Stimulated activated CD8-positive, alpha-beta memory T cell treated with anti-CD3 and anti-CD28 coated beads, Interleukin-12 subunit alpha, Interleukin-12 subunit beta, amount 100 ng/mL, for 24 hours (primary cell): ENCODE results near the gene PTPRO.

ENCODE experiments used
- DNase-seq: peaks from one replicate; pipeline ENCODE4 v3.0.0-alpha.2; 2020; ENCODE audit errors: extremely low read depth

Gene PTPRO

DNA sequence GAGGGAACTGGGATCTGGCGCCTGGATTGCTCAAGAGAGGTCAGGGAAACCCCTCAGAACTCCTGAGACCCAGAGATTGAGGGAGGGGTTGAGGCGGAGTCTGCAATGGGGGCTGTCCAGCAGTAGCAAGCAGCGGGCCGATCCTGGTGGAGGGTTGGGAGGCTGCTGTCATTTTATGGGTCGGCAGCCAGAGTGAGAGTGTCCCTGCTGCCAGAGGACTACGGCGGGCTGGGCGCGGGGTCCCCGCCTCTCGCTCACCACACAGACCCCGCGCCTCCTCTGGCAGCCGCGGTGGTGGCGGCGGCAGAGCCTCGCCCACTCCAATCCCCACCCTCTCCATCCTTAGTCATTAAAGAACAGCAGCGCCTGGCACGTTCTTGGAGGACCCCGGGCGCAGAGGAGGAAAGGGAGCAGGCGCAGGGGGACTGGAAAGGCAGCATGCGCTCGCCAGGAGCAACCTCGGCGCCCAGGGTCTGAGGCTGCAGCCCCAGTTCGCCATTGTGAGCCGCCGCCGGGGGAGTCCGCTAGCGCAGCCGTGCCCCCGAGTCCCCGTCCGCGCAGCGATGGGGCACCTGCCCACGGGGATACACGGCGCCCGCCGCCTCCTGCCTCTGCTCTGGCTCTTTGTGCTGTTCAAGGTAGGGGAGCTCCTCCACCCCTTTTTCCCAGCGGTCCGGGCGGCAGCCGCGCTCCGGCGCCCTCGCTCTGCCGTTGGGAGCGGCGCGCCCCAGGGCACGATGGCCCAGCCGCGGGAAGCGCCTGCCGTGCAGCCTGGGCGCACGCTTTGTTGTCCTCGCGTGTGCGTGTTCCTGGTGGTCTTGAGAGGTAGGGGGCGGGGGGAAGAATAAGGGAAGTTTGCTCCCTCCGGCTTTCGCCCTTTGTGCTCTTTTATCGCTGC lies at the start of gene PTPRO:
Gene PTPRO, plus strand, starts transcription at position 345 of the 898 bp plus-strand sequence.
- DNase-seq = no peak

DNA sequence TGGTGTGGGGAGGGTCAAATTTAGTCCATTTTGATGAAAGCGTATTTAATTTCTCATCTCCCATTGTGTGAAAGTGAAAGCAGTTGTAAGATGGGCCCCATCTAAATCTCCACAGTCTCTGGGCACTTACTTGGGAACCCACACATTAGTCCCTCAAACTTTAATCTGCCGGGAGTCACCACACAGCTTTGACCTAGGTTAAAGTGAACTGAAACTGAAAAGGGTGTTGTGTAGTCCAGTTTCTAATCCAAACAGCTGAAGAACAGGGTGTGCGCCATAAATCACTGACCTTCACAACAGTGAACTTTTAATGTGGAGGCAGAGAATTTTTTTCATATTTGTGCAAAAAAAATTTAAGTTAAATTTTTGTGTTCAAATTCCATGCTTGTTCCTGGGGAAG lies 48.4 kb upstream of the PTPRO start:
- no peak for DNase-seq

DNA sequence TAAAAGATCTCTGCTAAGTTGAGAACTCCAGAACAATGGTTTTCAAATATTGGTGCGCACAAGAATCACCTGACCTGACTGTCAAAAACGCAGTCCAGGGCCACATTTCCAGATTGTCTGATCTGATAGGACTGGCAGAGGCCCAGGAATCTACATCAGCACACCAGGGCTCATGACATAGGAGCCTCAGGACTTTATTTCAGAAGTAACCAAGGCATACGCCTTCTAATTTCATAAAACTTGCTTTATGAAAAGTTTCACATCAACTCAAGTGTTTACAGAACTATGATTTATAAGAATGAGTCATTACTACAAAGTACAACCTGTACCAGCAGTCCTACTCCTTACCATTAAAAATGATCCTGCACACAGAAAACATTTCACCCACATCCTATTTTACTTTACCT lies 47.7 kb upstream of the PTPRO start:
- no peak for DNase-seq

DNA sequence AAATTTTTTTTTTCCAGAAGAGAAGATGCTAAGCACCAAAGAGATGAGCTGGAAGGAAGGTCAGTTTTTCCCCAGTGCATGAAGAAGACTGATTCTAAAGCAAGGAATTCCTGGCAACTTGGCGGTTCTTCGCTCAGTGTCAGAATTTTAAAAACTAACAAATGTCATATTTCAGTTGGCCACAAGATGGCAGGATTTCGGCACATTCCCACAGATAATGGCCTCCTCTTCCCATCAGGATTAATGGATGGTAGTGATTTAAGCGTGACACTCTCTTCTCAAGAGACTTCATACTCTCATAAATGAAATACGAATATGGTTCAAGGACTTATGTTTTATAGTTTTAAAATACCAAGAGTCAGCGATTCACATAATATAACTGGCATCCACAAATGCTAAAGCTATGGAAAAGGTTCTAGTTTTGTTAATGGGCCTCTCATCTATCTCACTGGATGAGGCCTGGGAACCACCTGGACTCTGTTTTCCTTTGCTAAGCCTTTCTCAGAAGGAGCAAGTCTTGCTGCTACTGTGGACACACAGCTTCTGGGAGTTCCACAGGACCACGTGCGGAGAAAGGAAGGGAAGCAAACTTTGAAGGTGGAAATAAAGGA lies 46.1 kb upstream of the PTPRO start:
- DNase-seq = no peak

DNA sequence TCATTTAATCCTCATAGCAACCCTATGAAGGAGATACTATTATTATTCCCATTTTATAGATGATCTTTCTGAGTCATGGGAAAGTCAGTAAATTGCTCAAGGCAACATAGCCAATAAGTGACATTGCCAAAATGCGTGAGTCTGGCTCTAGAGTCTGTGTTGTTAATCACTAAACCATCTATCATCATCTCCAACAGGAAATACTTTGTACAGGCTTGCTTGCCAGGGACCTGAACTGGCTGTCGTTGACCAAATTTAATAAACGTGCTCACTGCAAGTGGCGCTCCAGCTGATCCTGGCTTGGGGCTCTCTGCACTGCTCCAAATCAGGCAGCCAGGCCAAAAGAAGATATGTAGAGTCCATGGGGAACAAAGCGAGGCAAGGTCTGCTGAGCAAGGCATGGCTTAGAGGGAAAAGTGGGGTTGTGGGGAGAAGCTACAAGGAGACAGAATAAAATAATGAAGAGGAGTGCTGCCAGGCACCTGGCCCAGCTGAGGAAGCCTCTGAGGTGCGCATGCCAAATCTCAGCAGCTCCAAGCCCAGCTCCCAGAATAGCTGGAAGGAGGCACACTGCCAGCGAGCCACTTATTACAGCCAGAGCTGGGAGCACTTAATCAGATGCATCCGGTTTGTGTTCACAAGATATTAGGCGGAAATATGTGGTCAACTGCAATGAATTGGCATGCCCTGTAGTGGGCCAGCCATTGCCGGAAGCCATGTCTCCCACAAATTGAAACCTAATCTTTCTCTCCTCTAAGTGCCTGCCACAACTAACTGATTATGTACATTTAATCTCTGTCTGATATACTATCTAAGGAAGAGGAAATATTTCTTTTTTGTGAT lies 43.3 kb upstream of the PTPRO start:
- DNase-seq = no peak

DNA sequence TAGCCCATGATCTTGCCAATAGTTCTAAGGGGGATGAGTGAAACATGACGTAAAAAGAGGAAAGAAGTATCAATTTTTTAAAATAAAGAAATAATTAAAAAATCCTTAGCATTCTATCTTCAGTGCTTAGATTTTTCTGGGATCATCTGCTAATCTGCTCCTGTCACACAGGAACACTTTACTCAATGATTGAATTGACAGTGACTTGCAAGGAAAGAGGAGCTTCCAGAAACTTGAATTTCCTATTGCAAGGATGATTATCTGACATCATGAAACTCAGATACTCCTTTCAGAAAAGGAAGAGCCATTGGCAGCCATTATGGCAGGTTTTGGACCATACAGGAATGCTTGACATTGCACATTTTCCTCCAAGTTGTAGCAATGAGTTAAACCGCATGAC lies 41.4 kb upstream of the PTPRO start:
- no peak for DNase-seq

DNA sequence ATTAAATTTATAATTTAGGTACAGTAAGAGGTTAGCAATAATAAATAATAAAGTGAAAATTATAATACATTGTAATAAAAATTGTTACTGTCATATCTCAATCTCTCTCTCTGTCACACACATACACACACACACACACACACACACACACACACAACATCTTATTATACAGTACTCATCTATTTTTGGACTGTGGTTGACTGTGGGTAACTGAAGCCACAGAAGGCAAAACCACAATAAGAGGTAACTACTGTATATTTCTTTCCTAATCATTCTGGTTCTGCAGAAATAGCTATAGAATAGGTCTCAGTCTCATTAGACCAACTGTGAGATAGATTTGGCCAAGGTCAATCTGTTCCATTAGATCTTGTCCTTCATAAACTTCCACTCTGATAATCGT lies 33.1 kb upstream of the PTPRO start:
- DNase-seq = no peak

DNA sequence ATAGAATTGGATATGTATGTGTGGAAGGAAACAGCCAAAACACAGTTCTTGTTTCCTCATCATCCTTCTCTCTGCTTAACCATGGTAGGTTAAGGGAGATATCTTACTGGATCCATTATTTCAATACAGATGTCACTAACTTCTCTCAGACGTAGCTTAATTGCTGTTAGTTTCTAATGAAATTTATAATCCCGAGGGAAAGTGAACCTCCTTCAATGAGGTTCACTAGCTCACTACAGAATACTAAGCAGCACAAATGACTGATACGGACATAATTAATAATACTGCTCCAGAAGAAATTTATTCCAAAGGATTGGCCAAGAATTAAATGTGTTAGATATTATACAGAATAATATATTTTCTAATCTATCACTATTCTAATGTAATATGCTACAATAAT lies 28.6 kb upstream of the PTPRO start:
- no peak for DNase-seq

DNA sequence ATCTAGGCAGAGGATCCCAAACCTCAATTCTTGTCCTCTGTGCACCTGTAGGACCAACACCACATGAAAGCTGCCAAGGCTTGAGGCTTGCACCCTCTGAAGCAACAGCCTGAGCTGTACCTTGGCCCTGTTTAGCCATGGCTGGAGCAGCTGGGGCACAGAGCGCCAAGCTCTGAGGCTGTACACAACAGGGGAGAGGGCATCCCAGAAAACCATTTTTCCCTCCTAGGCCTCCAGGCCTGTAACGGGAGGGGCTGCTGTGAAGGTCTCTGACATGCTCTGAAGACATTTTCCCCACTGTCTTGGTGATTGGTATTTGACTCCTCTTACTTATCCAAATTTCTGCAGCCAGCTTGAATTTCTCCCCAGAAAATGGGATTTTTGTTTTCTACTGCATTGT lies 22.4 kb upstream of the PTPRO start:
- no peak for DNase-seq

DNA sequence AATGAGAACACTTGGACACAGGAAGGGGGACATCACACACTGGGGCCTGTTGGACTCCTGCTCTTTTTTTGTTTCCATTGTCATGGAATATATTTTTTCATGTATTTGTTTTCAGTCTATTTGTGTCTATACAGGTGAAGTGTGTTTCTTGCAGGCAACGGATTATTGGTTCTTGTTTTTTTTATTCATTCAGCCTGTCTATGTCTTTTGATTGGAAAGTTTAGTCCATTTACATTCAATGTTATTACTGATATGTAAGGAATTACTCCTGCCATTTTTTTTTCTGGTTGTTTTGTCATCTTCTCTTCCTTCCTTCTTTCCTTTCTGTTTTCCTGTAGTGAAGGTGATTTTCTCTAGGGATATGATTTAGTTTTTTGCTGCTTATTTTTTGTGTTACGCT lies 18.0 kb upstream of the PTPRO start:
- DNase-seq = no peak

DNA sequence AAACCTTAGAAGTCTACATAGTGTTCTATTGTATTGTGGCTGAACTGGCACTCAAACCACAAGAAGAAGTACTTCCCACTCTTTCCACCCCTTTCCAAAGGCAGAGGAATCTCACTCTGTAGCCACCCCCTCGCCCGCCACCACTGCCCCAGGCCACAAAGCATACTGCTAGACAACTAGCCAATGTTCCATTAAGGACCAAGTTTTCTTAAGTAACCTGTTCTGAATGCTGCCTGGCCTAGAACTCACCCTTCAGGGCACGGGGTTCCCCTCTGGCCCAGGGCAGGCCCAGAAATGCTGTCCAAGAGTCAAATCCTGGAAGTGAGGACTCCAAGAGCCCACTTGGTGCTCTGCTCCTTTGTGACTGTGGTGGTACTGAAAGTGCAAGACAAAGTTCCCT lies 15.7 kb upstream of the PTPRO start:
- DNase-seq = no peak

DNA sequence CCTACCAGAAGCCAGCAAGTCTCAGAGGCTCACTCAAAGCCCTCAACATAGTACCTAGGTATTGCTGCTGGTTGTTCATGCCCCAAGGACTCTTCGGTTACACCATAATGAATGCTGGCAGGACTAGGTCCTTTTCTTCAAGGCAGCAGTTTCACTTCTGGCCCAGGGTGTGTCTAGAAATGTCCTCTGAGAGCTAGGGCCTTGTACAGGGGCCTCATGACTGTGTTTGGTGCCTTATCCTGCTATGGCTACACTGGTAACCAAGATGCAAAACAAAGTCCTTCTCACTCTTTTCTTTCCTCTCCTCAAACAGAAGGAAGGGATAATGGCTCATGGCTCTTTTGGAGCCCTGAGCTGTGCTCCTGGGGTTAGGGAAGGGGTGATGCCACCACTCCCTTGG lies 15.2 kb upstream of the PTPRO start:
- no peak for DNase-seq

DNA sequence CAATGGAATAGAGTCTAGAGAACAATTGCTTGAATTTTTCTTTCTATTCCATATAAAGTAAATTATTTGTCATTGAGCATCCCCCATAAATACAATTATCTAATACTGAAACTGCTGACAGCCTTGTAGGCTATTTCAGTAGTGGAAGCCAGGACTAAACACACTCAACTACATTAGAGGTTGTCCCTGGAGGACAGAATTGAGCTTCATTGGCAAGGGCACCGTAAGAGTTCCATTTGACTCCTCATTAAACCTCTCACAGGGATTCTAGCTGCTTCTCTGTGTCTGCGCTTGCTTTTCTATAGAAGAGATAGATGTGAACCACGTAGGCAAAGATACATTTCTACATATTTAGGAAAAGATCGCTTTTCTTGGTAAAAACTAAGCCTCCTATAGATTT lies 3.5 kb upstream of the PTPRO start:
- DNase-seq = no peak

DNA sequence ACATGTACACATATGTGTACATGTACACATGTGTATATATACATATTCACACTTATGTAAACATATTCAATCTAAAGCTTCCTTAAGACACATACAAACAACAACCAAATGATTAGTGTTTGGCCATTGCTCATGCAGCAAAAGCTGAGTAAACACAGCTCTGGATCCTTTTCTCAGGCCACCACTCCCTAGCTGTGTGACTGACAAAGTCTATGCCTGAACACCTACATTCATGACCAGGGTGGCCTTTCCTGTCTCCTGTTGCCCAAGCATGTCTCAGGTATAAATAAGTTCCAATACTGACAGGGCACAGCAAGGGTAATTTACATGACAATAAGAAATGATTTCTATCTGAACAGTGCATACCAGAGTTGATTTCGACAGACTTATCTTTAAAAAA lies 1.4 kb upstream of the PTPRO start:
- no peak for DNase-seq

DNA sequence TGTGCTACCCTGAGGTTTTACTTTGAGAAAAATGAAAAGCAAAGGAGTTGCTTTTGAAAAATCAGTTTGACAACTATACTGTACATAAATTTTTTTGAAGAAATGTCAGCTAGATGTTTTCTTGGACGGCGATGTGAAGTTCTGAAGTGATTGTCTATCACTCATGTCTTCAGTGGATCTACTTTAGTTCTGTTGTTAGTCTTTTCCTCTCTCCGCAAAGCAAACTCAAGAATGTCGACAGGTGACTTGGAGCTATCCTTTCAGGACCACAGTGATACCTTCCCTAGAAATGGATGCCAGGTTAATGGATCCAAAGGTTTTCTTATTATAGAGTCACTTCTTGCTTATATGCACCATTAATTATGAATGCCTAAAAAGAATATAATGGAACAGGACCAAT lies 1.2 kb downstream of the PTPRO start:
- DNase-seq = no peak

DNA sequence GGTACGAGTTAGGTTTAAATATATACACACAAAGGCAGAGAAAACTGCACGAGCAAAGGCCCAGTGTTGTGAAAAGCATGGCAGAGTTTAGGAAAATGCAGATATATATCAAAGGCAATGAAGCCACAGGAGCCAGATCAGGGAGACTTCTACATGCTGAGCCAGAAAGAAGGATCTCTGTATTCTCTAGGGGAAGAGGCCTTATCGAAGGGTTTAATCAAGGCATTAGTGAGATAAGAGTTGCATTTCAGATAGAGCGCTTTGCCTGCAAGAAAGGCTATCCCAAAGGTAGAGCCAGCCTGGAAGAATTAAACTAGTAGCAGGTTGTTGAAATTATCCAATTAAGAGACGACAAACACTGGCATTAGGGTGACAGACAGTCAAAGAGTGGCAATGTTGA lies 7.6 kb downstream of the PTPRO start:
- DNase-seq = no peak

DNA sequence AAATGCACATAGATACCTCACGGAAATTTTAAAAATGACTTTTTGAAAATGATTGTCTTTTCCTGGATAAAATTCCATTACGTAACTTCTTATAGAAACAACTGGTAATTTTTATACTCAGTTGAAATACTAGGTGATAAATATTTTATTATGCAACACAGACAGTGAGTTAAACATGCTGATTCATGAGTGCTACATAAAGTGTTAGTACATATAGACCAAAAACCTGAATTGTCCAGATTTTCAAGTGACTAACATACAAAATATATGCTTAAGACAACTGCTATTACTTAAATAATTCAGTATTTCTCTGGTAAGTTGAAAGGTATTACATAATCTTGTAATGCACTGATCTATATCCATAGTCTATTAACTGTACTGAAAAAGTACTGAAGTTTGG lies 11.9 kb downstream of the PTPRO start:
- no peak for DNase-seq

DNA sequence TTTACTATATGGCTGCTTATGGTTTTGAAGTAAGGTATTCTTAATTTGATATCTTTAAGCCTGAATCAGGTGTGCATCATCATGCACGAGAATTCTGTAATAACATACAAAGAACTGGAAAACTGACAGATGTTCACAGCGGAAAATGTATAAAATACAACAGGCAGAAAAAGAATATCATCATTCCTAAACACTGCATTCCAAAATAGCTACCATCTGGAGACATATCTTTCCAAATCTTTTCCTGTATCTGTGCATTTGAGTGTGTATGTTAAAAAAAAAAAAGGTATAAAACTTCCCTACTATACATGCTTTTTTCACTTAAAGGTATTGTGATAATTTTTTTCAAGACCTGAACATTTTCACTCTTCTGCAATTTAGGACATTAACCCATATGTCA lies 13.7 kb downstream of the PTPRO start:
- DNase-seq = no peak

DNA sequence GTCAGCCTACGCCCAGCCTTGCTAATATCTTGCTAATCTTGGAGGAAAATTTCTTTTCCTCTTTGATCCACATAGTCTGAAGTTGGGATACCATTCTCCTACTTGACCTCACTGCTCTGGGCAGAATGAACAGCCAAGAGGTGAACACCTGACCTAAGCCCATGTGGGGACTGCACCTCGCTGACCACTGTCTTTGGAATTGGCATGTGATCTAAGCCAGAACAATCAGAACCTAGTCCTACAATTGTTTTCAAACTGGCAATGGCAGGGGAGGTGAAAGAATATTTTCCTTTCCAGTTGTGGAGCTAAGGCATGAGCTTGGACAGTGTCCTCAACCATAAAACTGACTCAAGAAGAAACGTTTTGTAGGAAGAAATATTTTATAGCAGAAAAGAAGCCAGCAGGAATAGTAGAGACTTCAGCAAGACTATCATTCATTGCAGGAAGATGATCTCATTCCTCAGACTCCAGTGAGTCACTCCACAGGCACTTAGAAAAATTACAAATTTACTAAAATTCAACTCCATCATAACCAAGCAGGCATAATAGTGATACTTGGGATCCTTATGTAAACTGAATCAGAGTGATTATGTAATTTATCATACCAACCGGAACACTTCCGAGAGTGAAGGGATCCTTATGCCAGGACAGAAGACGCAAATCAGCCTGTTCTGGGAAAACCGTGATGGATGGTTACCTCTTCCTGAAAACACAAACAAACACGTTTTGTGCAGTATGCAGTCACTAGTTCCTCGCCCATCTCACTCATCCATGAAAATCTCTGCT lies 14.7 kb downstream of the PTPRO start:
- DNase-seq = no peak

DNA sequence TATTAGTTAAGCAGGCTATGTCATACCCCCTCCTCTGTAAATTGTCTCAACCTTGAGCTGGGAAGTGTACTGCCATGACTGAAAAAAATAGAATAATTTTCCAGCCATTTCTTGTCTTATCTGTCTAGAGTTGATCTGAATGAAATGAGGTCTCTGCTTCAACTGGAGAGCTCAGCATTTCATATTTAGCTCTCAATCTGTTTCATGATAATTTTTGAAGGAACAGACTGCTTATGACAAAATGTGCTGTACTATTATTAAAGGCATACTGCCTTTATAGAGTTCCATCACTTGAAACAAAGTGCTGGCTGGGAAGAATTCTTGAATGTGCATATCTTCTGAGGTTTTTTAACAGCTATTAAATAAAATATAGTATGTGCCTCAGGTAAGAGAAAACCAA lies 19.1 kb downstream of the PTPRO start:
- no peak for DNase-seq

DNA sequence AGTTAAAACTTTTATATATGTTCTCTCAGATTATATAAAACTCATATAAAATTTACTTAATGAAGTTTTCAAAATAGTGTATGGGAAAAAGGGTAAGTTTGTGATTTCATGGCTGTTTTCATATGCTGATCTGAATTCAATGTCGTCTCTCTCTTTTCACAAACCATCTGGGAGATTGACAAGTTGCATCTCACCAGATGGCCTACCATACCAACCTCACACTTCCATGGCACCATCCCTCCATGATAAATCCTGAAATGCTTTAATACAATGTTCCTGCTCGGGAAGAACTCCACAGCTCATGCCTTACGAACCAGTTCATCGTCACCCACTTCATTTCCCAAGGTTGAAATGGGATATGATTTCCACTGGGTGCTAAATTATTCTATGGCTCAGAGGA lies 22.3 kb downstream of the PTPRO start:
- DNase-seq = no peak

DNA sequence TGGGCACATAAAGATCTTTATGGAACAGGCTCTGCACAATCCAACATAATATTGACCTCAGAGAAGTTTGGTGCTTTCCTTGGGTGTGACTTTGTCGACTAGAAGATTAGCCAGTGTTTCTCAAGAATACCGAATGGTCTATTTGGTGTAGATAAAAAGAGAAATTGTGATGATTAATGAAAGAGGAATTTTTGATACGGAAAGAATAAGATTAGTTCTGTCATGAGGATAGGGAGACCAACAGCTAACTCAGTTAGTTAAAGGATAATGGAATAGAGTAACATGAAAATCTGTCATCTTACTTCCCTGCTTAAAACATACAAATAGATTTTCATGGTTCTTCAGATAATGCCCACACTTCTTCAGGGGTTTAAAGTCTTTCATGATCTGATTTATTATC lies 24.2 kb downstream of the PTPRO start:
- no peak for DNase-seq
